ENCODE data around the gene CACNA1D.

- TF ChIP-seq CTCF (IDR thresholded peaks at IDR 0.05) (no peak), POLR2A (IDR thresholded peaks at IDR 0.05) (no peak)
Measured at GRCh38 chr3:53811143-53811927, 316.9 kb downstream of the CACNA1D start.
